Kidney epithelial cell (primary cell): ENCODE results near the gene PLEKHF1. TPM values are rescaled to one million over a fixed set of nuclear protein-coding genes. Genes with fewer than 3 reads are reported as not detected.

Experiments used
- DNase-seq: peaks from one replicate; pipeline ENCODE4 v3.0.0-alpha.2; 2010; ENCODE audit warnings: low read depth
- H3K27me3 ChIP-seq: 2 replicates; pipeline ENCODE4 v1.6.0; 2011; ENCODE audit warnings: low read length; ENCODE audit not compliant: control insufficient read depth, insufficient read depth
- H3K36me3 ChIP-seq: 2 replicates; pipeline ENCODE4 v1.5.1; 2011; ENCODE audit warnings: low read length; ENCODE audit not compliant: control insufficient read depth, insufficient read depth
- H3K4me3 ChIP-seq: 2 replicates; pipeline ENCODE4 v1.5.1; 2011; ENCODE audit warnings: low read depth, mild to moderate bottlenecking, control low read depth, low read length
- total RNA-seq: library from RNA; depleted of rRNA; stranded (reverse); fragments of >200 nt; gene quantifications from 2 replicates; pipeline ENCODE4 v1.2.3, GENCODE V29; 2015
- TF ChIP-seq, protein P1 (sequence below): IDR thresholded peaks from 2 replicates; pipeline ENCODE4 v1.5.1; 2011; ENCODE audit warnings: mild to moderate bottlenecking, moderate library complexity, low read length, control low read depth, inconsistent platforms; ENCODE audit not compliant: insufficient read depth, poor library complexity, severe bottlenecking

Gene PLEKHF1
- total RNA-seq, 1 donor from 2014 or later = 59.0 TPM

DNA sequence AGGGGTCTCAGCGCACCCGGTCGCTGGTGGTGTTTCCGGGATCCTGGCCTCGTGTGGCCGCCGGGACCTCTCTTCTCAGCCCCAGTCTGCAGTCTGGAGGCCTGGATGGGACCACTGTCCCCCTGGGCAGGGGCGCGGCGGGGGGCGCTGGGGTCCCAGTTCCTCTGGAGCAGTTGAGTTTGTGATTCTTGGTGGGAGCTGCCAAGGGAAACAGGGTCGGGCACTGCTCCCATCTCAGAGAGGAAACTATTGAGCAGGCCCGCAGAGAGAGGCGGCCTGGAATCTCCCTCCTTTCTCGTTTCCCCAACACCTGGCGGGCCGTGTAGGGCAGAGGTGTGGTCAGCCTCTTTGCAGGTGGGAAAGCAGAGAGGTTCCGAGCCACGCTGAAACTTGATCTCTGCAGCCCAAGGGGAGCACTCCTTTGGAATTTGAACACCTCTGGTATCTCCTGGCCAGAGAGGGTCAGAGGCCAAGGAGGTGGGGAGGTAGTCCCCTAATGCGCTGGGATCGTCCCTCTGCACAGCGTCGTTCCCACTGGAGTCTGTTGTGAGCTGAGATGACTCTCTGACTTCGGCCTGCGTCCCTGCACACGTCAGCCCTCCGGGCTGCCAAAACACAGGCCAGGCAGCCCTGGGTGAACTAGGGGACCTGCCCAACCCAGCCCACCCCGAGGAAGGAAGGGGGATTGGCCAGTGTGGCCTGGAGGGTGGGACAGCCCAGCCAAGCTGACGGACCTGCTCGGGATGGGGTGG lies 741 bp downstream of the PLEKHF1 start:
- Histone ChIP-seq H3K27me3 (no peaks in the 10 kb centered on the region), H3K36me3 (no peaks in the 10 kb centered on the region), H3K4me3 (peak overlapping the region; percentile 82)
- TF ChIP-seq, protein P1, sequence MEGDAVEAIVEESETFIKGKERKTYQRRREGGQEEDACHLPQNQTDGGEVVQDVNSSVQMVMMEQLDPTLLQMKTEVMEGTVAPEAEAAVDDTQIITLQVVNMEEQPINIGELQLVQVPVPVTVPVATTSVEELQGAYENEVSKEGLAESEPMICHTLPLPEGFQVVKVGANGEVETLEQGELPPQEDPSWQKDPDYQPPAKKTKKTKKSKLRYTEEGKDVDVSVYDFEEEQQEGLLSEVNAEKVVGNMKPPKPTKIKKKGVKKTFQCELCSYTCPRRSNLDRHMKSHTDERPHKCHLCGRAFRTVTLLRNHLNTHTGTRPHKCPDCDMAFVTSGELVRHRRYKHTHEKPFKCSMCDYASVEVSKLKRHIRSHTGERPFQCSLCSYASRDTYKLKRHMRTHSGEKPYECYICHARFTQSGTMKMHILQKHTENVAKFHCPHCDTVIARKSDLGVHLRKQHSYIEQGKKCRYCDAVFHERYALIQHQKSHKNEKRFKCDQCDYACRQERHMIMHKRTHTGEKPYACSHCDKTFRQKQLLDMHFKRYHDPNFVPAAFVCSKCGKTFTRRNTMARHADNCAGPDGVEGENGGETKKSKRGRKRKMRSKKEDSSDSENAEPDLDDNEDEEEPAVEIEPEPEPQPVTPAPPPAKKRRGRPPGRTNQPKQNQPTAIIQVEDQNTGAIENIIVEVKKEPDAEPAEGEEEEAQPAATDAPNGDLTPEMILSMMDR = no peak
- DNase-seq = no peak

DNA sequence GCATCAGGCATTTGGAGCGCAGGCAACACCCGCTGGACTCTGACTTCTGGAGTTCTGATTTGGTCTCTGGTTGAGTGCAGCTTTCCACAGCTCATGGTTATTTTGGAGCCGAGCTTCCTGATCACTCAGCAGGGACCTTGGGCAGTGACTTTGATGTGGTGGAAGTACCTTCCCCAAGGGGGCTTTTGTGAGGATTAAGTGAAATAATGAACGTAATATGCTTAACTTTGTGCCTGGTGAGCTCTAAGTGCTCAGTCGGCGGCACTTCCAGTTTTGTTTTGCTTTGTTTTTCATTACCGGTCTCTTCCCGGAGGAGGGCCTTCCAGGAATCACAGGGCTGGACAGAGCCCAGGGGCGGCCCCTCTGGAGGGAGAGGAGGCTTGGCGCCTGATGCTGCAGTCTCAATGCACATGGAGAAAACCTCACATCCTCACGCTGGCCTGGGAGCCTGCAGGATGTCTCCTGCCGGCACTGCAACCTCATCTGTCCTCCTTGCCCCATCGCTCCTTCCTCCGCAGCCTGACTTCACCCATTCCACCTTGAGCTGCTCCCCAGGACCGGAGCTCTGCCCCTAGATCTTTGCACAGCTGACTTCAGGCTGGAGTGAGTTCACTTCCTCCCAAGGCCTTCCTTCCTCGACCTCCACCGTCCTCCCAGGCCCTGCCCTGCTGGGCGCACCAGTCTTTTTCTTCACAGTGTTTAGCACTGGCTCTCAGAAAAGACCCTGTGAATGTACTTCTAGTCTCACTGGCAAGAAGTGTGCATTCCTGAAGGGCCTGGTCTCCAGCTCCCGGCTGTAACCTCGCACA lies 1.5 kb downstream of the PLEKHF1 start:
- no peak for DNase-seq
- H3K4me3 ChIP-seq = peak overlapping the region; percentile 82
- no peaks in the 10 kb centered on the region for H3K36me3 ChIP-seq
- TF ChIP-seq, protein P1 = no peak
- H3K27me3 ChIP-seq = no peaks in the 10 kb centered on the region

DNA sequence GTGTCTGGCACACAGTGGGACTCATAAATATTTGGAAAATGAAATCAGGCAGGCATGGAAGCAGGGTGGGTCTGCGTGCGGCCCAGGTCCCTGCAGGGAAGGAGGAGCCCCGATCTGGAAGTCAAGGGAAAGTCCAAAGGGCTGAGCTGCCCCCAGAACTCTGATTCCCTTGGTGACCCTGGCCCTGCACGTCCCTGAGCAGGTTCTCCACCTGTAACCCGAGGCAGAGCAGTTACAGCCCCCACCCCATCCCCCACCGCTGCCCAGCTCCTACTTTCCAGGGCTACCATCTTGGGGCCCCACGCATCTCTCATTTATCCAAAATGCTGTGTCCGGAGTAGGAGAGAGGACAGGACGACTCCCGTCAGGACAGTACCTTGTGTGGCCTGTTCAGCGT lies 2.1 kb downstream of the PLEKHF1 start:
- DNase-seq = no peak
- TF ChIP-seq, protein P1 = no peak
- Histone ChIP-seq H3K36me3 (no peaks in the 10 kb centered on the region), H3K4me3 (no peak overlapping the region), H3K27me3 (no peaks in the 10 kb centered on the region)

DNA sequence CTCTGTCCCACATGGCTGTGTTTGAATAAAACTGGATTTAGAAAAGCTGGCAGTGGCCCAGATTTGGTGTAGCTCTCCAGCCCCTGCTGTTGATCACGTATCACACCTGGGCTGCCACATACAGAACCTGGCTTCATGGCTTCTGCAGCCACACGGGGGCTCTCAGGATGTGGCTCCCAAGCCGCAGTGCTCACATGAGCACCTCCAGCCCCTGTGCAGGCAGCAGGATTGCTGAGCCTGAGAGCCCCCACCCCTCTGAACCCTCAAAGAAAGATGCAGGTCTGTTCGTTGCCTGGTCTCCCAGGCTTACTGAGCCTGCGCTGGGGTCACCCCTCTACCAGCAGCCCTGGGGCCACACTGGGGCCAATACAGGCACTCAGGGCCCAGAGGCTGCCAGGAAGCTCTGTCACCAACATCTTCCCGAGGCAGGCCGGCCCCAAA lies 2.7 kb downstream of the PLEKHF1 start:
- DNase-seq = no peak
- TF ChIP-seq, protein P1 = no peak
- H3K36me3 ChIP-seq = no peaks in the 10 kb centered on the region
- no peak overlapping the region for H3K4me3 ChIP-seq
- no peaks in the 10 kb centered on the region for H3K27me3 ChIP-seq

DNA sequence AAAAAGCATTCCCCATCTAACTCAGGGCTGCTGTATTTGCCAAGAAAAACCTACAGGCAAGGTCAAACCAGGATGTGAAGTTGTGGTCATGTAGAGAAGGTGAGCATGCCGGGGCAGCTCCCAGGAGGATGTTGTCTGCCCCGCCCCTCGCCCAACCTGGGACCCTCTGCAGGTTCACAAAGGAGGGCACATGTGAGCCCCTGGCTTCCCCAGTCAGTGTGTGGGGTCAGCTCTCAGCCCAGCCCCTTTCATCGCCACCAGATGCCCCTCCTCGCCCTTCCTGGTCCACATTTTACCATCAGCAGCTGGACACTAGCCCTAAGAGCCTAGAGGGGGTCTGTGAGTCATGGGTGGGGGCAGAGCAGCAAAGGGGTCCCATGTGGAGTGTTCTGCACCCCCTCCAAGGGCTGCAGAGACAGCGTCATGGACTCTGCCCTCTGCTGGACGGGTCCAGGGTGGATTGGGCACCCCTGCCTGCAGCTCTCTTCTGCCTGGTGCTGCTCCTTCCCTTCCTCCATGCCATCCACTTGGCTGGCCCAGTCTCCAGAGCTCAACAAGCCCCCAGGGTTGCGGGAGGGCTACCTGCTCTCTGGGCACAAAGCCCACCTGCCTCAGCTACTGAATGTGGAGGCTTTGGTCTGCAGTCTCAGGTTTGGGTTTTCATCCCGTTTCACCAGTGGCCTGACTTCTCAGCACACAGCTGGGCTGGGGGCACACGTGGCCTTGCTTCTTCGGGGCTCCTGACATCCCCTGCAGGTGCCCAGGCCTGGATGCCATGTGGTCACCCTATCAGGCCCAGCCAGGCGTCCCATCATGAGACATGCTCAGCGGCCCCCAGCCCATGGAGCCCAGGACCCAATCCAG lies 3.7 kb downstream of the PLEKHF1 start:
- H3K27me3 ChIP-seq = no peaks in the 10 kb centered on the region
- no peak overlapping the region for H3K4me3 ChIP-seq
- no peaks in the 10 kb centered on the region for H3K36me3 ChIP-seq
- TF ChIP-seq, protein P1 = peak; percentile 24
- DNase-seq = no peak
